IPS-18a (cell line): ENCODE measurements around the gene RC3H1.
"Not testable (repeated sequence)": the region's sequence is repeated elsewhere in the genome, so short reads cannot be mapped to it uniquely, and the experiment has no call there.

Experiments used
- H3K27ac ChIP-seq: one replicate; pipeline ENCODE4 v1.5.1; 2013; ENCODE audit warnings: low read length
- H3K27me3 ChIP-seq: one replicate; pipeline ENCODE4 v1.6.1; 2013; ENCODE audit warnings: mild to moderate bottlenecking, low read length; ENCODE audit not compliant: control insufficient read depth, insufficient read depth
- H3K36me3 ChIP-seq: one replicate; pipeline ENCODE4 v1.6.1; 2013; ENCODE audit warnings: low read depth, low read length; ENCODE audit not compliant: control insufficient read depth
- H3K4me1 ChIP-seq: one replicate; pipeline ENCODE4 v1.6.1; 2013; ENCODE audit warnings: low read depth, low read length; ENCODE audit not compliant: control insufficient read depth
- H3K4me3 ChIP-seq: one replicate; pipeline ENCODE4 v1.5.1; 2013; ENCODE audit warnings: low read length
- H3K9ac ChIP-seq: one replicate; pipeline ENCODE4 v1.6.1; 2013; ENCODE audit warnings: mild to moderate bottlenecking, low read length, moderate library complexity
- H3K9me3 ChIP-seq: one replicate; pipeline ENCODE4 v1.6.1; 2013; ENCODE audit warnings: low read depth, low read length; ENCODE audit not compliant: control insufficient read depth

The RC3H1 gene

DNA sequence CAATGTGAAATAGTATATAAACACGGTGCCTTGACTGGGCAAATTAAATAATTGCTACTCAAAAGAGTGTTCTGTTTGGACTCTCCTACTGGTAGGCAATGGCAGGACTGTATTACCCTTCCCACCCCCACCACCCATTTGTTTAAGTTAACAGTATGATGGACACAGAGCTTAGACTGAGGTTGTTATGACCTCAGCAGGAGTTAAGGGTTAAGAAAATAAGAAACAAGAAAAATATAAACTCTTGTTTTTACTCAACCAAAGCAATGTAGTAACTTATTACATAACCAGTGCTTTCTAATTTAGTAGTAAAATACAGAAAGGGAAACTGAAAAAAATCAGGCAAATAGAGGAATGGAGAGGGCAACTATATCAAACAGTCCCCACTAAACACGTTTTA is 85.1 kb downstream of the RC3H1 start:
- Histone ChIP-seq H3K4me3 (no peak overlapping the region), H3K27me3 (no peaks in the 10 kb centered on the region), H3K4me1 (peaks cover 5% of the 10 kb centered on the region), H3K36me3 (peaks cover 47% of the 10 kb centered on the region), H3K27ac (no peak overlapping the region), H3K9ac (no peak overlapping the region), H3K9me3 (no peaks in the 10 kb centered on the region)

DNA sequence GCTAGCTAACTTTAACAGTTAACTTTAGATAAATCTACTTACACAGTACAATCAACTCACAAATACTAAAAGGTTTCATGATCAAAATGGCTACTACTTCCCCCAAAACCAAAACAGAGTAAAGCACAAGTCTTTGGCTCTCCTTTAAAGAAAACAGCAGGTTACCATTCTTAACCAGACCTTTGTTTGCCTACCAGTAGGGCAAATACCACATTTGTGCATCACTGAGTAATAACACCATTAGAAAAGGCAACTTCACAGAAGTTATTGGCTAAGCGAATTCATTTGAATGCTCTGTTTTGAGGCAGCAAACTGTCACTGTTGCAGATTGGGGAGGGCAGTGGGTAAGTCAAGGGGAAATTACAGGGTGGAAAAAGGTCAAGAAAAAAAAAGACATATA is 87.7 kb downstream of the RC3H1 start:
- H3K36me3 ChIP-seq: peaks cover 31% of the 10 kb centered on the region
- H3K4me3 ChIP-seq: no peak overlapping the region
- peaks cover 5% of the 10 kb centered on the region for H3K4me1 ChIP-seq
- no peak overlapping the region for H3K27ac ChIP-seq
- no peak overlapping the region for H3K9ac ChIP-seq
- no peaks in the 10 kb centered on the region for H3K9me3 ChIP-seq
- H3K27me3 ChIP-seq: no peaks in the 10 kb centered on the region

DNA sequence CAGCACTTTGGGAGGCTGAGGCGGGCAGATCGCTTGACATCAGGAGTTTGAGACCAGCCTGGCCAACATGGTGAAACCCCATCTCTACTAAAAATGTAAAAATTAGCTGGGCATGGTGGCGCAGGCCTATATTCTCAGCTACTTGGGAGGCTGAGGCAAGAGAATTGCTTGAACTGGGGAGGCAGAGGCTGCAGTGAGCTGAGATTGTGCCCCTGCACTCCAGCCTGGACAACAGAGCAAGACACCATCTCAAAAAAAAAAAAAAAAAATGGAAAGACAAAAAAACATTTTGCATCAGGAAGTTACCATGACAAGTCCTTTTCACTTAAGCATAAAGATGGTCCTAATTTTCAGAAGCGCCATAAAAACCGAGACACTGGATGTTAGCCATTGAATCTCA is 91.6 kb downstream of the RC3H1 start:
- not testable (repeated sequence) for H3K36me3 ChIP-seq, H3K27me3 ChIP-seq, H3K4me1 ChIP-seq, H3K9ac ChIP-seq, H3K27ac ChIP-seq, H3K9me3 ChIP-seq, H3K4me3 ChIP-seq

DNA sequence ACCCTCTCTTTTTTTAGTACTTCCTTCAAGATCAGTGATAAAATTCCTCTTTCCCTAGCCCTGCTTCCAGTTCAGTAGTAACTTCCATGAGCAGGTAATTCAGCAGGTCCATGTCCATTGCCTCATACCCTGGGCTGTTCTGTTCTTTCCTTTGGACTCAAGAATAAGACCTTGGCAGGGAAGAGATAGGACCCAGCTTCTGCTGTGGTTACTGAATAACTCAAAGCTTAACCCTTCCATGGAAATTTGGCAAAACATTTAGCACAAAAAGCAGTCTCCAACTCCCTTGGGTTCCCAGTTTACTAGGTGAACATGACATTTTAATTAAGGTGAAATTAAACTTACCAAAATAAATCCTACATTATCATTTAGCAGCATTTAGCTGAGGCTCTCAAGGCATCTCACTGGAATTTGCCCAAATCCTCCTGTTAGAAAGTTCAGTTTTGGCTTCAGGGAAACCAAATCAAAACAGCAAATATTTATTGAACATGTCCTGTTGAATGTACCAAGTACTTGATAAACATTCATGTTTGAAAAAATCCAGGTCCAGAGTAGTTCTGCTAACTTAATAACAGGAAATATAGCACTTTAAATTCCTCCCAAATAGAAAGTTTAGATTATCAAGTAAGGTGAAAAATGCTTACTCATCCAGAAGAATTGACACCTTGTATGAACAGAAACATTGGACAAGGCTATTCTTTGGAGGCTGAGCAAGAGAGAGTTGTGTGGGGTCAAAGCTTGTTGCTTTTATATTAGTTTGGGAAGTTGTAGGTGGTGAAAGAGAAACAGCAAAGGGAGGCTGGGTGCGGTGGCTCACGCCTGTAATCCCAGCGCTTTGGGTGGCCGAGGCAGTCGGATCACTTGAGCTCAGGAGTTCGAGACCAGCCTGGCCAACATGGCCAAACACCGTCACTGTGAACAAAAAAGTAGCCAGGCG is 96.6 kb downstream of the RC3H1 start:
- Histone ChIP-seq H3K4me3 (no peak overlapping the region), H3K9me3 (no peaks in the 10 kb centered on the region), H3K27me3 (no peaks in the 10 kb centered on the region), H3K9ac (no peak overlapping the region), H3K36me3 (no peaks in the 10 kb centered on the region), H3K27ac (no peak overlapping the region), H3K4me1 (no peaks in the 10 kb centered on the region)

DNA sequence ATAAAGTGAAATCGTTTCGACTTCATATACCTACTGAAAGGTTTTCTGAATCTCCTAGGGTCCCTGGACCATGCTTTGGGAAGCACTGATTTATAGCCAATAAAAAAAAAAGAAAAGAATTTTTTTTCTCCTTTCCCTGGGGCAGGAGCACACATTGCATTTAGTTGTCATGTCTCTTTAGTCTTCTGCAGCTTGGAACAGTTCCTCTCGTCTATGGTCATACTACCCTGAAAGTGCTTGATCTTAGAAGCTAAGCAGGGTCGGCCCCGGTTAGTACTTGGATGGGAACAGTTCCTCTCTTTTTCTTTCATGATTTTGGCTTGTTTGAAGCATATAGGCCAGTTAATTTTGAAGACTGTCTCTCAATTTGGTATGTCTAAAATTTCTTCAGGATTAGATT is 101.3 kb downstream of the RC3H1 start:
- Histone ChIP-seq H3K9me3 (no peaks in the 10 kb centered on the region), H3K4me1 (no peaks in the 10 kb centered on the region), H3K9ac (no peak overlapping the region), H3K36me3 (no peaks in the 10 kb centered on the region), H3K27ac (no peak overlapping the region), H3K4me3 (no peak overlapping the region), H3K27me3 (no peaks in the 10 kb centered on the region)

DNA sequence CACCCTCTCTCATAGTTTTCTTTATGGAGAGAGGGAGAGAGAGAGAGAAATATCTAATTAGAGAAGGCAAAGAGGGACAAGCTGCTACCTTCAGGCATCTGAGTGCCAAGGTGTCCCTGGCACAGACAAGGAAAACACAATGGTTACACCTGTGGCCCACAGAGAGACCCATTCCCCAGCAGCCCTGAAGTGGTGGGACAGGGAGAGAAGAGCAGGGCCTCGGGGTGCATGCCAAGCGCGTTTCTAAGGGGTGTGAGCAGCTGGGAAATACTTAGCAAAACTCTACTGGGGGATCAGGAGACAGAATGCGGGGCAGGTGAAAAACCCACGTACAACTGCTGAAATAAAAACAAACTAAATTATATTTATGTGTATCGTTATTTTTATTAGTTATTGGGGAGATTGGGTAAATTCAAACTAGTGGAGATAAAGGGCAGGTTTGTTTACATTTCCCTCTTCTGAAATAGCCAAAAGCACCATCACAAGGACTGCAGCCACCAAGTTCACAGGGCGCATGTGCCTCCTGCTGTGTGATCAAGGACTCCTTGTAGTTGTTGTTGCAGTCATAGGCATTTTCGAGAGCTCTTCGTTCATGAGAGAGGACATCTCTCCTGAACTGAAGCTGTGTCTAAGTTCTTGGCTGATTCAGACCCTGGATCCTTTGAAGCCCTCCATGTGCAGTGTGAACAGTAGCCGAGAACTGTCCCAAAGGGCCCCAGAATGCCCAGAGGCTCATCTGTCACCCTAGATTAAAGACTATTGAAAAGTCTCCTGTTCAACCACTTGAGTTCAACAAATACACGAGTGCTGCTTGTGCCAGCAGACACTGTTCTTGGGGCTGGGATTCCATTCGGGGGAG is 104.3 kb downstream of the RC3H1 start:
- Histone ChIP-seq H3K36me3 (no peaks in the 10 kb centered on the region), H3K27ac (no peak overlapping the region), H3K9ac (no peak overlapping the region), H3K4me3 (no peak overlapping the region), H3K9me3 (no peaks in the 10 kb centered on the region), H3K4me1 (no peaks in the 10 kb centered on the region), H3K27me3 (no peaks in the 10 kb centered on the region)

DNA sequence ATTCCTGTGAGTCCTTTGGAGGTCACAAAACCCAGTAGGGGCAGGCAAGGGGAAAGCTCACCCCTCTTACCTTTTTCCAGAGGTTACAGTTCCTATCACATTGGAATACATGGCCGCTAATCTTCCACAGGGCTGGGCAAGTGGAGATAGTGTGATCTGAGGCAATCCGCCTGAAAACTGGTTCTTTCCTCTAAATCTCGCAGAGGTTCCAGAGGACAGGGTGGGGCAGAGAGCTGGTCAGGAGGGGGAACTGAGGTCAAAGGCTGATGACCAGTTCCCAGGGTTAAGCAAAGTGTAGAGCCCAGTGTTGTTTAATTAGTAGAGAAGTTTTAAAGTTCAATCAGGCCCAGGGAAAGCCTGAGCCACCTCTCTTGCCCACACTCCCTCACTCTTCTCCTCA is 105.0 kb downstream of the RC3H1 start, which contains the start of gene SERPINC1:
Gene SERPINC1, minus strand, starts transcription at position 179 of the 400 bp plus-strand sequence. Its CDS starts 68 bp downstream, at position 111.
- no peaks in the 10 kb centered on the region for H3K4me1 ChIP-seq
- H3K9ac ChIP-seq: no peak within 1 kb of the TSS
- H3K9me3 ChIP-seq: no peaks in the 10 kb centered on the region
- no peaks in the 10 kb centered on the region for H3K27me3 ChIP-seq
- H3K4me3 ChIP-seq: no peak within 1 kb of the TSS
- H3K36me3 ChIP-seq: no peaks in the 10 kb centered on the region
- H3K27ac ChIP-seq: no peak within 1 kb of the TSS

DNA sequence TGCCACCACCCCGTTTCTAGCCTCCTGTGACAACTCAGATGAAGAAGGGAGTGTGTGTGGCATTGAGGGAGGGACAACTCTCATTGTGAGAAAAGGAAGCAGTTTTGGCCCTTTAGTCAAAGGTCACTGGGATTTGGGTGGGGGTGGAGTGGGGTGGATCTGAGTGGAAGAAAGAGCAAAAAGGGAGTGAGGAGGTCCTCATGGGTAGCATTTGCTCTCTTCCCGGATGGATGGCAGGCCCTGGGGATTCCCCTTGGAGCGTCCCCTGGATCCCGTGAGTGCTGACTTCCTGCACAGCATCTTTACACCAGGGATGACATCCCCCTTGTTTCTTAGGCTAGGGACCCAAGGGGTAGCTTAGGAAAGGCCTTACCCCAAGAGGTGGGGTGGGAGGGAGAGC is 105.5 kb downstream of the RC3H1 start:
- no peak overlapping the region for H3K27ac ChIP-seq
- H3K9me3 ChIP-seq: no peaks in the 10 kb centered on the region
- H3K27me3 ChIP-seq: no peaks in the 10 kb centered on the region
- H3K9ac ChIP-seq: no peak overlapping the region
- no peaks in the 10 kb centered on the region for H3K4me1 ChIP-seq
- no peaks in the 10 kb centered on the region for H3K36me3 ChIP-seq
- no peak overlapping the region for H3K4me3 ChIP-seq

DNA sequence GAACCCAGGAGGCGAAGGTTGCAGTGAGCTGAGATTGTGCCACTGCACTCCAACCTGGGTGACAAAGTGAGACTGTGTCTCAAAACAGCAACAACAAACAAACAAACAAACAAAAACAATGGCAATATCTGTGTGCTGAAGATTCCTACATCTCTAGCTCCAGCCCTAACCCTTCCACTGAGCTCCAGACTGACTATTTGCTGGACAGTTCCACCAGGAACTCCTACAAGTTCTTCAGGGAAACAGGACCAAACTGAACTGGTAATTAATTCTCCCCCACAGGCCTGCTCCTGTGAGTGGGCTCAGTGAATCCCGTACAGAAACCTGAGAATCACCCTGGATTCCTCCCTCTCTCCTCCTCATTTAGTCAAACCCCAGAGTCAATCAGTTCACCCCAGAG is 106.6 kb downstream of the RC3H1 start:
- Histone ChIP-seq H3K27ac (no peak overlapping the region), H3K36me3 (no peaks in the 10 kb centered on the region), H3K4me1 (no peaks in the 10 kb centered on the region), H3K9ac (no peak overlapping the region), H3K4me3 (no peak overlapping the region), H3K9me3 (no peaks in the 10 kb centered on the region), H3K27me3 (no peaks in the 10 kb centered on the region)

DNA sequence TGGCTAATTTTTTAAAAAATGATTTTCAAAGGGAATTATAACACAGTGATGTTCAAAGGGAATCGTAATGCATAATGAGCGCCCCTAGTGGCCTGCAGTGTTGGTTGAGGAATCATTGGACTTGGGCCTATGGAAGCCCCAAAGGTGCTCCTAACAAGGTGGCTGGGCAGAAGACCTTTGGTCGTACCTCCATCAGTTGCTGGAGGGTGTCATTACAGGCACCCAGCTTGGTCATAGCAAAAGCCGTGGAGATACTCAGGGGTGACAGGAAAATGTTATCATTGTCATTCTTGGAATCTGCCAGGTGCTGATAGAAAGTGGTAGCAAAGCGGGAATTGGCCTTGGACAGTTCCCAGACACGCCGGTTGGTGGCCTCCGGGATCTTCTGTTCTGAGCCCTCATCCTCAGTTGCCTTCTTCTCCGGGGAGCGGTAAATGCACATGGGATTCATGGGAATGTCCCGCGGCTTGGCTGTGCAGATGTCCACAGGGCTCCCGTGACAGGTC is 107.7 kb downstream of the RC3H1 start:
- Histone ChIP-seq H3K4me3 (no peak overlapping the region), H3K9ac (no peak overlapping the region), H3K27ac (no peak overlapping the region), H3K27me3 (no peaks in the 10 kb centered on the region), H3K4me1 (no peaks in the 10 kb centered on the region), H3K36me3 (no peaks in the 10 kb centered on the region), H3K9me3 (no peaks in the 10 kb centered on the region)

DNA sequence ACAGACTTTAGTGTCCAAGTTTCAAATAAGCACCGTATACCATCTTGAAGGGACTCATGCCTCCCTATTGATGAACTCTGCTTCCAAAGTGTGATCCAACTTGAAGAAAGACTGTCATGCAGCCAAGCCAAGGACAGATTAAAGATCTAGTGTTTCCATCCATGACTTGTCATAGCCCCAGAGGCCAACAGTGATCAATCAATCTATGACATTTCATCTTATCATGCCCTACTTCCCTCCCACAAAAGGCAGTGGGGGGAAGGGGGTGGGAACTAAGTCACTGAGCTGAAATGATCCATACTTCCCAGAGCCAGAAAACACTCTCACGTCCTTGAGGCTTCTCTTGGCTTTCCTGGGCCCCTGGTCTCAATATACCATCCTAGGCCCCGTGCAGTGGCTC is 109.0 kb downstream of the RC3H1 start:
- no peaks in the 10 kb centered on the region for H3K27me3 ChIP-seq
- H3K27ac ChIP-seq: no peak overlapping the region
- H3K9ac ChIP-seq: no peak overlapping the region
- no peak overlapping the region for H3K4me3 ChIP-seq
- H3K9me3 ChIP-seq: no peaks in the 10 kb centered on the region
- no peaks in the 10 kb centered on the region for H3K4me1 ChIP-seq
- H3K36me3 ChIP-seq: no peaks in the 10 kb centered on the region
